H9 (cell line): ENCODE data around the gene HIF1A. TPM values are rescaled to one million over a fixed set of nuclear protein-coding genes. Genes with fewer than 3 reads are reported as not detected.
A peak's percentile ranks its signal among the peaks of the same experiment; 100 is the strongest.

Experiments used
- DNase-seq: peaks from one replicate; pipeline ENCODE4 v3.0.0-alpha.2; 2017
- H2AFZ ChIP-seq: one replicate; pipeline ENCODE4 v1.6.1; 2013; ENCODE audit warnings: mild to moderate bottlenecking, low read length, control low read depth, moderate library complexity
- H2AK5ac ChIP-seq: 2 replicates; pipeline ENCODE4 v1.6.1; 2013; ENCODE audit warnings: low read length, control low read depth, mixed read lengths; ENCODE audit not compliant: insufficient read length
- H2BK120ac ChIP-seq: one replicate; pipeline ENCODE4 v1.6.1; 2013; ENCODE audit warnings: low read depth, mild to moderate bottlenecking, low read length, control low read depth, inconsistent platforms; ENCODE audit not compliant: poor library complexity, severe bottlenecking
- H2BK12ac ChIP-seq: 2 replicates; pipeline ENCODE4 v1.6.1; 2013; ENCODE audit warnings: low read length, control low read depth, mixed read lengths, low read depth; ENCODE audit not compliant: insufficient read length
- H2BK15ac ChIP-seq: 2 replicates; pipeline ENCODE4 v1.6.1; 2013; ENCODE audit warnings: low read depth, low read length, control low read depth
- H2BK20ac ChIP-seq: one replicate; pipeline ENCODE4 v1.6.1; 2013; ENCODE audit warnings: low read depth, mild to moderate bottlenecking, low read length, control low read depth, inconsistent platforms; ENCODE audit not compliant: poor library complexity, severe bottlenecking
- H2BK5ac ChIP-seq: 2 replicates; pipeline ENCODE4 v1.6.1; 2013; ENCODE audit warnings: low read length, control low read depth, mixed read lengths; ENCODE audit not compliant: insufficient read length
- H3K14ac ChIP-seq: 2 replicates; pipeline ENCODE4 v1.6.1; 2013; ENCODE audit warnings: low read length, control low read depth; ENCODE audit not compliant: insufficient read depth
- H3K18ac ChIP-seq: 2 replicates; pipeline ENCODE4 v1.6.1; 2013; ENCODE audit warnings: low read depth, mild to moderate bottlenecking, mixed read lengths, low read length, control low read depth; ENCODE audit not compliant: insufficient read length
- H3K23ac ChIP-seq: 2 replicates; pipeline ENCODE4 v1.6.1; 2013; ENCODE audit warnings: low read length, control low read depth, mixed read lengths, low read depth; ENCODE audit not compliant: insufficient read length
- H3K23me2 ChIP-seq: 2 replicates; pipeline ENCODE4 v1.6.1; 2013; ENCODE audit warnings: low read depth, mild to moderate bottlenecking, mixed read lengths, low read length, control low read depth; ENCODE audit not compliant: insufficient read length, poor library complexity, severe bottlenecking
- H3K27ac ChIP-seq: 2 replicates; pipeline ENCODE4 v1.5.1; 2013; ENCODE audit warnings: low read length, control low read depth, mixed read lengths, low read depth; ENCODE audit not compliant: insufficient read length
- H3K27me3 ChIP-seq: 2 replicates; pipeline ENCODE4 v1.6.1; 2013; ENCODE audit warnings: low read length, control low read depth, inconsistent platforms; ENCODE audit not compliant: insufficient read depth
- H3K4ac ChIP-seq: 2 replicates; pipeline ENCODE4 v1.6.1; 2013; ENCODE audit warnings: low read depth, mild to moderate bottlenecking, control low read depth, inconsistent platforms, low read length, moderate library complexity
- H3K4me1 ChIP-seq: 2 replicates; pipeline ENCODE4 v1.6.1; 2013; ENCODE audit warnings: low read length, control low read depth, inconsistent platforms; ENCODE audit not compliant: insufficient read depth
- H3K4me2 ChIP-seq: 2 replicates; pipeline ENCODE4 v1.6.1; 2013; ENCODE audit warnings: low read length, control low read depth, mixed read lengths; ENCODE audit not compliant: insufficient read length, insufficient read depth
- H3K56ac ChIP-seq: 2 replicates; pipeline ENCODE4 v1.6.1; 2013; ENCODE audit warnings: low read depth, mild to moderate bottlenecking, mixed read lengths, low read length, control low read depth; ENCODE audit not compliant: insufficient read length
- H3K79me1 ChIP-seq: 2 replicates; pipeline ENCODE4 v1.6.1; 2013; ENCODE audit warnings: low read depth, mild to moderate bottlenecking, moderate library complexity, low read length, control low read depth, inconsistent platforms; ENCODE audit not compliant: insufficient read depth, poor library complexity, severe bottlenecking
- H3K79me2 ChIP-seq: 2 replicates; pipeline ENCODE4 v1.6.1; 2013; ENCODE audit warnings: low read length, control low read depth, inconsistent platforms; ENCODE audit not compliant: insufficient read depth
- H3K9ac ChIP-seq: 2 replicates; pipeline ENCODE4 v1.6.1; 2013; ENCODE audit warnings: low read length, control low read depth, mixed read lengths; ENCODE audit not compliant: insufficient read length; ENCODE audit errors: extremely low read depth
- H3K9me3 ChIP-seq: one replicate; pipeline ENCODE4 v1.6.1; 2013; ENCODE audit warnings: low read depth, low read length, inconsistent platforms; ENCODE audit not compliant: control insufficient read depth
- H3T11ph ChIP-seq: one replicate; pipeline ENCODE4 v1.6.1; 2013; ENCODE audit warnings: mild to moderate bottlenecking, low read length, control low read depth, inconsistent platforms
- H4K20me1 ChIP-seq: one replicate; pipeline ENCODE4 v1.6.1; 2013; ENCODE audit not compliant: control insufficient read depth, insufficient read length, insufficient read depth
- H4K5ac ChIP-seq: 2 replicates; pipeline ENCODE4 v1.6.1; 2013; ENCODE audit warnings: low read depth, mild to moderate bottlenecking, mixed read lengths, low read length, control low read depth; ENCODE audit not compliant: insufficient read length
- H4K8ac ChIP-seq: replicated peaks from 2 replicates; pipeline ENCODE4 v1.6.1; 2013; ENCODE audit warnings: low read length, control low read depth, mixed read lengths, low read depth; ENCODE audit not compliant: insufficient read length
- H4K91ac ChIP-seq: 2 replicates; pipeline ENCODE4 v1.6.1; 2013; ENCODE audit warnings: low read depth, mild to moderate bottlenecking, moderate library complexity, mixed read lengths, low read length, control low read depth; ENCODE audit not compliant: insufficient read length
- H3K27ac Mint-ChIP-seq, 3 experiments: 2 replicates in 2 of 3; 3 replicates in 1 of 3; pipeline ENCODE4 v1.8.0; 2020 to 2021; ENCODE audit warnings: mixed read lengths in 3 of 3, mild to moderate bottlenecking in 1 of 3, moderate library complexity in 1 of 3
- H3K27me3 Mint-ChIP-seq: 2 replicates; pipeline ENCODE4 v1.8.0; 2021; ENCODE audit warnings: low read depth, mild to moderate bottlenecking, moderate library complexity, mixed read lengths
- H3K36me3 Mint-ChIP-seq, 3 experiments: 2 replicates in 2 of 3; 3 replicates in 1 of 3; pipeline ENCODE4 v1.8.0; 2020 to 2021; ENCODE audit warnings: low read depth in 3 of 3, mixed read lengths in 3 of 3; ENCODE audit not compliant: insufficient read depth in 1 of 3
- H3K4me1 Mint-ChIP-seq, 2 experiments: 2 replicates each; pipeline ENCODE4 v1.8.0; 2020; ENCODE audit warnings: mixed read lengths in 2 of 2
- H3K4me3 Mint-ChIP-seq, 2 experiments: 2 replicates in 1 of 2; 3 replicates in 1 of 2; pipeline ENCODE4 v1.8.0; 2020 to 2021; ENCODE audit warnings: mild to moderate bottlenecking in 2 of 2, mixed read lengths in 2 of 2, moderate library complexity in 1 of 2
- H3K9me3 Mint-ChIP-seq, 2 experiments: 2 replicates in 1 of 2; 3 replicates in 1 of 2; pipeline ENCODE4 v1.8.0; 2020; ENCODE audit warnings: mild to moderate bottlenecking in 2 of 2, mixed read lengths in 2 of 2, moderate library complexity in 1 of 2
- WGBS: extraction: QIAGEN DNeasy Blood & Tissue Kit; methylation state at CpG from one replicate; pipeline ENCODE4 v1.1.7; 2013; ENCODE audit warnings: missing lambda C conversion rate, low lambda C conversion rate, mixed read lengths; ENCODE audit not compliant: insufficient read length; ENCODE audit errors: extremely low coverage; 5-methylcytosine and 5-hydroxymethylcytosine counted together
- total RNA-seq: library from RNA; stranded (reverse); gene quantifications from 2 replicates; pipeline ENCODE4 v1.2.1, GENCODE V29; 2021
- TF ChIP-seq, protein P1 (sequence below): fragments of 200-600 bp; sonication (generic); conservative IDR thresholded peaks from 3 replicates; pipeline ENCODE4 v1.8.0; 2021; ENCODE audit warnings: antibody characterized with exemption, mild to moderate bottlenecking

The HIF1A gene
- total RNA-seq, 1 experiment from 2014 or later, result 154 TPM

DNA sequence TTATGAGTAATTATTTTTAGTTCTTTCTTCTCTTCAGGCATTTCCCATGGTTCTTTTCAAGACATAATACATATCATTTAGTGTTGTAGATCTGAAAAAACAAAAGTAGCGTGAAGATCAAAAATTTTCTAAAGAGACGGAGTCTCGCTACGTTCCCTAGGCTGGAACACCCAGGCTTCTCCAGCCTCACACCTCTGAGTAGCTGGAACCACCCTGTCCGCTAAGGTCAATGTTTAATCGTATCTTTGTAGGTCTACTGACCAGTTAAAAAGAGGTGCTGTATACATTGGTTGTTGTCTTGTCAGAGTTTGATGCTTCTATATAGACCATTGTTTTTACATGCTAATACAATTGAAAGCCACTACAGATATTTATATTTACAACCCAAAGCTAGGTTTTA is 1.3 kb upstream of the HIF1A start:
- Mint-ChIP-seq H3K36me3 (peaks cover 7 to 11% (median 9%) of the 10 kb centered on the region in 3 experiments; a peak in 6 of 7 replicates), H3K9me3 (peaks cover 0 to 2% of the 10 kb centered on the region in 2 experiments; a peak in 1 of 5 replicates), H3K4me1 (peaks cover 35 to 37% of the 10 kb centered on the region in 2 experiments), H3K4me3 (peak overlapping the region; percentile 75 to 84; a peak in 4 of 5 replicates), H3K27ac (no peak overlapping the region), H3K27me3 (no peaks in the 10 kb centered on the region)
- no peak overlapping the region for H3K56ac ChIP-seq
- no peaks in the 10 kb centered on the region for H3K79me1 ChIP-seq
- no peak overlapping the region for H3T11ph ChIP-seq
- no peak overlapping the region for H2BK15ac ChIP-seq
- no peaks in the 10 kb centered on the region for H3K23me2 ChIP-seq
- H3K4me1 ChIP-seq, result peaks cover 7% of the 10 kb centered on the region
- H3K18ac ChIP-seq, result no peak overlapping the region
- H3K14ac ChIP-seq, result no peak overlapping the region
- no peak overlapping the region for H3K9ac ChIP-seq
- H4K20me1 ChIP-seq, result no peaks in the 10 kb centered on the region
- DNase-seq, result no peak
- peaks cover 31% of the 10 kb centered on the region for H3K79me2 ChIP-seq
- H4K8ac ChIP-seq, result no peak overlapping the region
- H4K91ac ChIP-seq, result no peak overlapping the region
- H3K4me2 ChIP-seq, result no peak overlapping the region
- H4K5ac ChIP-seq, result no peak overlapping the region
- no peaks in the 10 kb centered on the region for H3K9me3 ChIP-seq
- H3K27me3 ChIP-seq, result no peaks in the 10 kb centered on the region
- H2BK120ac ChIP-seq, result no peak overlapping the region
- H2BK5ac ChIP-seq, result no peak overlapping the region
- H2AK5ac ChIP-seq, result no peak overlapping the region
- no peak overlapping the region for H3K4ac ChIP-seq
- no peak overlapping the region for H2AFZ ChIP-seq
- no peak overlapping the region for H2BK12ac ChIP-seq
- H3K27ac ChIP-seq, result no peak overlapping the region
- no CpG with 5 or more reads among the region's 6 CpGs for WGBS
- H2BK20ac ChIP-seq, result no peak overlapping the region
- H3K23ac ChIP-seq, result no peak overlapping the region
- TF ChIP-seq, protein P1, sequence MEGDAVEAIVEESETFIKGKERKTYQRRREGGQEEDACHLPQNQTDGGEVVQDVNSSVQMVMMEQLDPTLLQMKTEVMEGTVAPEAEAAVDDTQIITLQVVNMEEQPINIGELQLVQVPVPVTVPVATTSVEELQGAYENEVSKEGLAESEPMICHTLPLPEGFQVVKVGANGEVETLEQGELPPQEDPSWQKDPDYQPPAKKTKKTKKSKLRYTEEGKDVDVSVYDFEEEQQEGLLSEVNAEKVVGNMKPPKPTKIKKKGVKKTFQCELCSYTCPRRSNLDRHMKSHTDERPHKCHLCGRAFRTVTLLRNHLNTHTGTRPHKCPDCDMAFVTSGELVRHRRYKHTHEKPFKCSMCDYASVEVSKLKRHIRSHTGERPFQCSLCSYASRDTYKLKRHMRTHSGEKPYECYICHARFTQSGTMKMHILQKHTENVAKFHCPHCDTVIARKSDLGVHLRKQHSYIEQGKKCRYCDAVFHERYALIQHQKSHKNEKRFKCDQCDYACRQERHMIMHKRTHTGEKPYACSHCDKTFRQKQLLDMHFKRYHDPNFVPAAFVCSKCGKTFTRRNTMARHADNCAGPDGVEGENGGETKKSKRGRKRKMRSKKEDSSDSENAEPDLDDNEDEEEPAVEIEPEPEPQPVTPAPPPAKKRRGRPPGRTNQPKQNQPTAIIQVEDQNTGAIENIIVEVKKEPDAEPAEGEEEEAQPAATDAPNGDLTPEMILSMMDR, result no peak
